Neutrophil (primary cell): ENCODE measurements around the gene PDF.
"Not testable (repeated sequence)": the region's sequence is repeated elsewhere in the genome, so short reads cannot be mapped to it uniquely, and the experiment has no call there.

ENCODE experiments used
- H3K27ac ChIP-seq: fragments of 200-600 bp; sonication (generic); 2 replicates; pipeline ENCODE4 v1.5.1; 2016; ENCODE audit warnings: mild to moderate bottlenecking, moderate library complexity
- H3K27me3 ChIP-seq: fragments of 200-600 bp; sonication (generic); 2 replicates; pipeline ENCODE4 v1.6.0; 2016; ENCODE audit warnings: mild to moderate bottlenecking
- H3K36me3 ChIP-seq: fragments of 200-600 bp; sonication (generic); 2 replicates; pipeline ENCODE4 v1.5.1; 2017
- H3K4me1 ChIP-seq, 2 experiments: fragments of 200-600 bp in 1 of 2; sonication (generic) in 1 of 2; 1 replicate in 1 of 2; 2 replicates in 1 of 2; pipeline versions ENCODE4 v1.5.1 to v1.6.1; 2013 to 2016; ENCODE audit warnings: low read depth in 1 of 2, low read length in 1 of 2, mild to moderate bottlenecking in 1 of 2, moderate library complexity in 1 of 2; ENCODE audit not compliant: control insufficient read depth in 1 of 2, insufficient read depth in 1 of 2
- H3K4me3 ChIP-seq, 2 experiments: fragments of 200-600 bp in 1 of 2; sonication (generic) in 1 of 2; 1 replicate in 1 of 2; 2 replicates in 1 of 2; pipeline ENCODE4 v1.5.1; 2013 to 2016; ENCODE audit warnings: low read depth in 1 of 2, low read length in 1 of 2, mild to moderate bottlenecking in 1 of 2, moderate library complexity in 1 of 2
- H3K9me3 ChIP-seq: fragments of 200-600 bp; sonication (generic); 2 replicates; pipeline ENCODE4 v1.5.1; 2016
- TF ChIP-seq, protein P1 (sequence below): fragments of 200-600 bp; sonication (generic); IDR thresholded peaks from 2 replicates; pipeline ENCODE4 v1.5.1; 2016; ENCODE audit warnings: antibody characterized with exemption

PDF gene

DNA sequence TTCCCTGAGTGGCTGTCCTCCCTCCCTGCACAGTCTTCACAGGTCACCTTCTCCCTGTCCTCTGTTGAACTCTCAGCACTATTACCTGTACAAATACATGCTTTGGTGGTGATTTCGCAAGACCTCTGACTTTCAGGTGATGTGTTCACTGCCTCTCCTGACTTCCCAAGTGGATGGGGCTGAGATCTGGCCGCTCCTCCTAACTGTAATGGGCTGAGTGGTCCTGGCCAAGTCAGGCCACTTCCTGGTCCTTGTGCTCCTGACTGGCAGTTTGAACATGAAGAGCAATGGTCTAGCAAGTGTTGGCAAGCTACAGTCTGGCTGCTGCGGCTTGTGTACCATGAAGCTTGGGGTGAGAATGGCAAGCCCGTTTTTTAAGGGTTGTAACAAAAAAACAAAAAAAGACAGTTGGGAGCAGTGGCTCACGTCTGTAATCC is 32.9 kb upstream of the PDF start:
- no peak overlapping the region for H3K27ac ChIP-seq
- H3K36me3 ChIP-seq = peaks cover 66% of the 10 kb centered on the region
- TF ChIP-seq, protein P1, sequence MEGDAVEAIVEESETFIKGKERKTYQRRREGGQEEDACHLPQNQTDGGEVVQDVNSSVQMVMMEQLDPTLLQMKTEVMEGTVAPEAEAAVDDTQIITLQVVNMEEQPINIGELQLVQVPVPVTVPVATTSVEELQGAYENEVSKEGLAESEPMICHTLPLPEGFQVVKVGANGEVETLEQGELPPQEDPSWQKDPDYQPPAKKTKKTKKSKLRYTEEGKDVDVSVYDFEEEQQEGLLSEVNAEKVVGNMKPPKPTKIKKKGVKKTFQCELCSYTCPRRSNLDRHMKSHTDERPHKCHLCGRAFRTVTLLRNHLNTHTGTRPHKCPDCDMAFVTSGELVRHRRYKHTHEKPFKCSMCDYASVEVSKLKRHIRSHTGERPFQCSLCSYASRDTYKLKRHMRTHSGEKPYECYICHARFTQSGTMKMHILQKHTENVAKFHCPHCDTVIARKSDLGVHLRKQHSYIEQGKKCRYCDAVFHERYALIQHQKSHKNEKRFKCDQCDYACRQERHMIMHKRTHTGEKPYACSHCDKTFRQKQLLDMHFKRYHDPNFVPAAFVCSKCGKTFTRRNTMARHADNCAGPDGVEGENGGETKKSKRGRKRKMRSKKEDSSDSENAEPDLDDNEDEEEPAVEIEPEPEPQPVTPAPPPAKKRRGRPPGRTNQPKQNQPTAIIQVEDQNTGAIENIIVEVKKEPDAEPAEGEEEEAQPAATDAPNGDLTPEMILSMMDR = no peak
- H3K4me3 ChIP-seq = no peak overlapping the region
- no peaks in the 10 kb centered on the region for H3K27me3 ChIP-seq
- H3K9me3 ChIP-seq = no peaks in the 10 kb centered on the region
- peaks cover 0 to 6% of the 10 kb centered on the region in 2 experiments for H3K4me1 ChIP-seq

DNA sequence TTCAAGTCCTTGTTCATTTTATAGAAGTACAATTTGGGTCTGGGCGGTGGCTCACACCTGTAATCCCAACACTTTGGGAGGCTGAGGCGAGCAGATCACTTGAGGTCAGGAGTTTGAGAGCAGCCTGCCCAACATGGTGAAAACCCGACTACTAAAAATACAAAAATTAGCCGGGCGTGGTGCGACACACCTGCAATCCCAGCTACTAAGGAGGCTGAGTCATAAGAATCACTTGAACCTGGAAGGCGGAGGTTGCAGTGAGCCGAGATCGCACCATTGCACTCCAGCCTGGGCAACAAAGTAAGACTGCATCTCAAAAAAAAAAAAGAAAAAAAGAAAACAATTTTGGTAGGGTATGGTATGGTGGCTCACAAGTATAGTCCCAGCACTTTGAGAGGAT is 29.7 kb upstream of the PDF start:
- not testable (repeated sequence) for H3K27me3 ChIP-seq, H3K27ac ChIP-seq, H3K4me3 ChIP-seq, H3K9me3 ChIP-seq, H3K4me1 ChIP-seq
- peaks cover 57% of the 10 kb centered on the region for H3K36me3 ChIP-seq

DNA sequence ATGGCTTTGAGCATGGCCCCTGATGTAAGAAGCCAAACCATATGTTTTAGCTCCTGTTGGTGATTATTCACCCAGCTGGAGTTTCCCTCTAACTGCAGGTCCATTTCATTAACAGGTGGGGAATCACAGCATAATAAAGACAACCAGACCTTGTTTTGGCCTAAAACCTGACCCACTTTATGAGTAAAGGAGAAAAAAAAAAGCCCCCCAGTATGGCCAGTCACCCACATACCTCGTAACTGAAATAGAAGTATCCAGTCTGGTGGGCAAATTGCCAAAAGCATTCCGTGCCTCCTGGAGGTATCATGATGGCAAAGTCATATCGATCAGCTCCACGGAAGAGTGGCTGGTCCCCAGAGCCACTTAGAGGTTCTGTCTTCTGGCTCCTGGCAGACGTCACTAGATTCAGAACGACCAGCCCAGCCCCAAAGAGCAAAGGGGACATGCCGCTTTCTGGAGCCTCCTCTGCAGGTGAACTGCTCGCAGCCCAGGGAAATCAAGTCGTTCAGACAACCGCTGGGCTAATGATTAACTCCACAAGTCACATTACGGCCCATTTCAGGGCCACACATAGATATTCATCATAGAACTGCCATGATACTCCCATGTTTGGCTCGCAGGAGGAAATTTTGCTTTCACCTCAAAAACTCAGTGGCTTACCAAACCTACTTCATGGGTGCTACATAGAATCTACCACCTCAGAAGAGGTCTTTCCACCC is 21.1 kb upstream of the PDF start, which contains the start of gene TMED6:
TMED6 (minus strand) TSS at position 478 of the 719 bp plus-strand sequence; CDS start at position 445, 33 bp downstream.
- no peak within 1 kb of the TSS for H3K4me3 ChIP-seq
- H3K27ac ChIP-seq = no peak within 1 kb of the TSS
- no peaks in the 10 kb centered on the region for H3K4me1 ChIP-seq
- TF ChIP-seq, protein P1 = no peak
- H3K27me3 ChIP-seq = no peaks in the 10 kb centered on the region
- H3K9me3 ChIP-seq = no peaks in the 10 kb centered on the region
- H3K36me3 ChIP-seq = peaks cover 53% of the 10 kb centered on the region

DNA sequence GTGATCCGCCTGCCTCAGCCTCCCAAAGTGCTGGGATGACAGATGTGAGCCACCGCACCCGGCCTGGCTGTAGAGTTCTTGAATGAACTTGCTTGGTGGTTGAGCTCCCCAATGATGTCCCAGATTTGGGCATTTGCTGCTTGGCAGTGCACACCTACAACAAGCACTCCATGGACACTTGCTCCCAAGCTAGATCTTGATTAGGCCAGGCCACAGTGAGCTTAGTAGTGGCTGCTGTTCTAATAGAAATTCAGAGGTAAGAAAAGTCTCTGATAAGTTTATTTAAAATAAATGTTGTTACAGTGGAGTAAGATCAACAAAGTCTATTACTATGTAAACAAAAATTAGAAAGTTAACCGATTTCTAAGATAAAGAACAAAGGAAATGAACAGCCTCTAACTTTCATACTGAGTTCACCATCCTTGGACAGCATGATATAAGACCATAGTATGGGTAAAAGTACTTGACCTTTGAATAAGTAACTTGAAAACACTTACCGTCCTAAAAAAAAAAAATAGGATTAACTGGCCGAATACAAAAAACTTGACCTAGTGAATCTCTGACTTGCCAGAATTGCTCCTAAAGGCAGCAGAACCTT is 20.2 kb upstream of the PDF start:
- Histone ChIP-seq H3K36me3 (peaks cover 44% of the 10 kb centered on the region), H3K4me3 (no peak overlapping the region), H3K27ac (no peak overlapping the region), H3K27me3 (no peaks in the 10 kb centered on the region), H3K4me1 (no peaks in the 10 kb centered on the region), H3K9me3 (no peaks in the 10 kb centered on the region)
- TF ChIP-seq, protein P1 = no peak

DNA sequence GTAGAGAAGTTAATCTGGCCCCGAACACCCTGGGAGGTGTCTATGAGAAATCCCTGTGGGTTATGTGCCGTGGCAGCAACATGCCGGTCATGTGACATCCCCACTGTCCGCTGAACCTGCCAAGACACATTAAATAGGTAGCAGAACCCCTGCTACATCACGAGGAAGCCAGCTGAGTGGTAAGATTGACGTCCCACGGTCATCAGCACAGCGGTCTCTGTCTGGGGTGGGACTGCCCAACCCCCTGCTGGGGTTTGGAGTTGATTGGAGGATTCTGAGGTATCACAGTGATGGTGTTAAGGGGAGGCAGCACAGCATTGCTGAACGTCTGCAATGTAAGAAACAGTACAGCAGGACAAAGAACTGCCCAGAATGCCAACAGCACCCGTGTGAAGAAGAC is 19.1 kb upstream of the PDF start:
- peaks cover 34% of the 10 kb centered on the region for H3K36me3 ChIP-seq

DNA sequence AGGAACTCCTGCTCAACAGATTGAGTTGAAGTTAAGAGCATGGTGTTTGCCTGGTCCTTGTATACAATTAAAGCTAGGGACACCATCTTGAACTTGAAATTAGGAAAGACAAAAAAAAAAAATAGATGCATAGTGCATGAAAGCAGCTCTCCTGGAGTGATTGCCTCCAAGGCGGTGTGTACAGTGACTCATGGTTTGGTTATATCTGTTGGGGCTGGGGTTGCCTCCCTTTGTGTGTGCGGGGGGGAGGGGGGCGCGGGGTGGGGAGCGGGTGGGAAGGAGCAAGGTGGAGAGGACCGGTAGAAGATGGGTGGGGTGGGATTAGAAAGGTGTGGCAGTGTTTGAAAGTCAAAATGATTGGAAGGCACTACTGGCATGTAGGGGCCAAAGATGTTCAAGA is 17.8 kb upstream of the PDF start:
- Histone ChIP-seq H3K9me3 (no peaks in the 10 kb centered on the region), H3K27ac (no peak overlapping the region), H3K27me3 (no peaks in the 10 kb centered on the region), H3K36me3 (peaks cover 34% of the 10 kb centered on the region), H3K4me1 (no peaks in the 10 kb centered on the region), H3K4me3 (no peak overlapping the region)
- TF ChIP-seq, protein P1 = no peak

More for the DNA sequence above, 19.1 kb upstream of the PDF start:
- H3K4me1 ChIP-seq = no peaks in the 10 kb centered on the region
- no peaks in the 10 kb centered on the region for H3K27me3 ChIP-seq
- TF ChIP-seq, protein P1 = no peak
- H3K9me3 ChIP-seq = no peaks in the 10 kb centered on the region
- H3K27ac ChIP-seq = no peak overlapping the region
- H3K4me3 ChIP-seq = no peak overlapping the region
